Kidney epithelial cell (primary cell): Measurements from ENCODE around the gene GGNBP2. TPM values are rescaled to one million over a fixed set of nuclear protein-coding genes. Genes with fewer than 3 reads are reported as not detected.

Experiments used
- DNase-seq: peaks from one replicate; pipeline ENCODE4 v3.0.0-alpha.2; 2010; ENCODE audit warnings: low read depth
- H3K27me3 ChIP-seq: 2 replicates; pipeline ENCODE4 v1.6.0; 2011; ENCODE audit warnings: low read length; ENCODE audit not compliant: control insufficient read depth, insufficient read depth
- H3K36me3 ChIP-seq: 2 replicates; pipeline ENCODE4 v1.5.1; 2011; ENCODE audit warnings: low read length; ENCODE audit not compliant: control insufficient read depth, insufficient read depth
- H3K4me3 ChIP-seq: 2 replicates; pipeline ENCODE4 v1.5.1; 2011; ENCODE audit warnings: low read depth, mild to moderate bottlenecking, control low read depth, low read length
- total RNA-seq: library from RNA; depleted of rRNA; stranded (reverse); fragments of >200 nt; gene quantifications from 2 replicates; pipeline ENCODE4 v1.2.3, GENCODE V29; 2015
- TF ChIP-seq, protein P1 (sequence below): IDR thresholded peaks from 2 replicates; pipeline ENCODE4 v1.5.1; 2011; ENCODE audit warnings: mild to moderate bottlenecking, moderate library complexity, low read length, control low read depth, inconsistent platforms; ENCODE audit not compliant: insufficient read depth, poor library complexity, severe bottlenecking

GGNBP2 gene
- total RNA-seq, 1 donor from 2014 or later = 38.2 TPM

DNA sequence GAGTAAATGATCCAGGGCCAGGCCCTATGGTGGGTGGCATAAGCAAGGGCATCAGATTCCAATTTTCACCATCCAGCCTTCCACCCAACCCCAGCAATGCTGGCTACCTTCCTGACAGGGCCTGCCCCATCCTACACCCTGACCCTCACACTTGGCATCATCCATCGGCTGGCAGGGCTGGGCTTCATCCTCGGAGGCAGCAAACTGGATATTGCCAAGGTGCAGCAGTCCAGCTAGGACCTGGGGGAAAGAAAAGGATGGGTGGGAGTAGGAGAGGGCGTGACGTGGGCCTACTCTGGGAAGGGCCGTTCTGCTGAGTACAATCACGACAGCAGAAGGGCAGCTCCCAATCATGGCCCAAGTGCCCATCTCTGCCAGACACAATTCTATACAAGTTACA, 33.5 kb upstream of the GGNBP2 start:
- no peaks in the 10 kb centered on the region for H3K27me3 ChIP-seq
- TF ChIP-seq, protein P1, sequence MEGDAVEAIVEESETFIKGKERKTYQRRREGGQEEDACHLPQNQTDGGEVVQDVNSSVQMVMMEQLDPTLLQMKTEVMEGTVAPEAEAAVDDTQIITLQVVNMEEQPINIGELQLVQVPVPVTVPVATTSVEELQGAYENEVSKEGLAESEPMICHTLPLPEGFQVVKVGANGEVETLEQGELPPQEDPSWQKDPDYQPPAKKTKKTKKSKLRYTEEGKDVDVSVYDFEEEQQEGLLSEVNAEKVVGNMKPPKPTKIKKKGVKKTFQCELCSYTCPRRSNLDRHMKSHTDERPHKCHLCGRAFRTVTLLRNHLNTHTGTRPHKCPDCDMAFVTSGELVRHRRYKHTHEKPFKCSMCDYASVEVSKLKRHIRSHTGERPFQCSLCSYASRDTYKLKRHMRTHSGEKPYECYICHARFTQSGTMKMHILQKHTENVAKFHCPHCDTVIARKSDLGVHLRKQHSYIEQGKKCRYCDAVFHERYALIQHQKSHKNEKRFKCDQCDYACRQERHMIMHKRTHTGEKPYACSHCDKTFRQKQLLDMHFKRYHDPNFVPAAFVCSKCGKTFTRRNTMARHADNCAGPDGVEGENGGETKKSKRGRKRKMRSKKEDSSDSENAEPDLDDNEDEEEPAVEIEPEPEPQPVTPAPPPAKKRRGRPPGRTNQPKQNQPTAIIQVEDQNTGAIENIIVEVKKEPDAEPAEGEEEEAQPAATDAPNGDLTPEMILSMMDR = no peak
- H3K4me3 ChIP-seq = no peak overlapping the region
- DNase-seq = no peak
- peaks cover 2% of the 10 kb centered on the region for H3K36me3 ChIP-seq

DNA sequence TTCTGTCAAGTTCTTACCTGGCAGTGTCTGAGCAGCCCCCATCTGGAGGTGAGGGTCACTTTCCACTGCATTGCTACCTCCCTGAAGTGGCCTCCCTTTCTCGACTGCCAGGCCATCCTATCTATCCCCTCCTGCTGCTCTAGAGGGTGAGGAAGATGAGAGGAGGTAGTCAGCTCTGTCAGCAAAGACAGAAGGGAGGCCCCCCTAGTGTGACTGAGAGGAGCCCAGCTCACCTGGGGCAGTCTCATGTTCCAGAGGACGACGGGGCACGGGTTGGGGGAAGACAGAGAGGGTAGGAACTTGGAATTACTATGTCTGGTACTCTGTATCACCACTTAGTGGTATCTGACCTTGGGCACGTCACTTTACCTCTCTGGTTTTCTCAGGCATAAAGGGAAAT, 32.1 kb upstream of the GGNBP2 start:
- TF ChIP-seq, protein P1 = no peak
- Histone ChIP-seq H3K4me3 (no peak overlapping the region), H3K36me3 (peaks cover 1% of the 10 kb centered on the region), H3K27me3 (no peaks in the 10 kb centered on the region)
- DNase-seq = no peak

DNA sequence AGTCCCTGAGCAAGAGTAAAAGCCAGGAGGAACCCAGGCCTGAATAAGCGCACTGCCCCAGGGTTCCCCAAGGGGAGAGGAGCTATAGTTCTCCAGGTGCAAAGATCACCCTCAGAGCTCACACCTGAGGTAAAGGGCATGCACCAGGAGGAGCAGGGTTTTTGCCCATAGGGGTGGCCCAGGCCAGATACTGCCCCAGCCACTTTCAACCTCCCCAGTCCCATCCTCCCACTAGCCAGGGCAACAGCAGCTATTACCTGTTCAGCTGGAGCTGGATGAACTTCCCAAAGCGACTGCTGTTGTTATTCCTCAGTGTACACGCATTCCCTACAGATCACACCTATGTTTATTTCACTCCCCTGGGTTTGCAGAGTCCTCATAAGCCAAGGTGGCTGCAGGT, 29.9 kb upstream of the GGNBP2 start:
- DNase-seq = no peak
- TF ChIP-seq, protein P1 = no peak
- no peak overlapping the region for H3K4me3 ChIP-seq
- no peaks in the 10 kb centered on the region for H3K27me3 ChIP-seq
- H3K36me3 ChIP-seq = no peaks in the 10 kb centered on the region

DNA sequence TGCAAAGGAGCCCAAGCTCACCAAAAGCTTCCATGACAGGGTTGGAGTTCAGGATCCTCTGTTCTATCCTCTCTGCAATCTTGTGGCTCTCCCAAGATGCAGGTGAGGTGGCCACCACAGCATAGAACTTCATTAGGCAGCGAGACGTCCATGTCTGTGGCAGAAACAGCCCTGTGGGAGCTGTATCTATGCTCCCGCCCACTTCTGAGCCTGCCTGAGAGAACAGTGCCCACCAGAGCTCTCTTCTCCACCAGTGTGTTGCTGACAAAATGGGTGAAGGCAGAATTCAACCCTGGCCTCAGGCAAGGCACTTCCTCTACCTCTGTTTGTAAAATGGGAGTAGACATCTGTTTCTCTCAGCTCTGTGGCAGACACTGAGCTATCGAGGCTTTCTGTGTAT, 28.9 kb upstream of the GGNBP2 start:
- Histone ChIP-seq H3K27me3 (no peaks in the 10 kb centered on the region), H3K36me3 (no peaks in the 10 kb centered on the region), H3K4me3 (no peak overlapping the region)
- TF ChIP-seq, protein P1 = no peak
- DNase-seq = no peak

DNA sequence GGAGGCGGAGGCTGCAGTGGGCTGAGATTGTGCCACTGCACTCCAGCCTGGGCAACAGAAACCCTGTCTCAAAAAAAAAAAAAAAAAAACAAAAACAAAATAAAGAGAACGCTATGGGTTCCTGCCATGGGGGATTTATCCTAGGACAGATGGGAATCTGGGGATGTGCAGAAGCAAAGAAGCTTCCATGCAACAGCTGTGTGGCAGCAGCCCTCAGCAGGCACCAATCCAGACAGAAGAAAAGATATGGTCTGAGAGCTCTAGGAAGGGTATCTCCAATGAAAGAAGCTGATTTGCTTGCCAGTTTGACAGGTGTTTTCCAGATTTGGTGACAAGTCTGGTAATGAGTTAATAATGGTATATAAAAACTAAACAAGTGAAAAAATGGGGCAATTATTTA, 21.6 kb upstream of the GGNBP2 start:
- TF ChIP-seq, protein P1 = no peak
- Histone ChIP-seq H3K4me3 (no peak overlapping the region), H3K36me3 (peaks cover 10% of the 10 kb centered on the region), H3K27me3 (no peaks in the 10 kb centered on the region)
- no peak for DNase-seq

DNA sequence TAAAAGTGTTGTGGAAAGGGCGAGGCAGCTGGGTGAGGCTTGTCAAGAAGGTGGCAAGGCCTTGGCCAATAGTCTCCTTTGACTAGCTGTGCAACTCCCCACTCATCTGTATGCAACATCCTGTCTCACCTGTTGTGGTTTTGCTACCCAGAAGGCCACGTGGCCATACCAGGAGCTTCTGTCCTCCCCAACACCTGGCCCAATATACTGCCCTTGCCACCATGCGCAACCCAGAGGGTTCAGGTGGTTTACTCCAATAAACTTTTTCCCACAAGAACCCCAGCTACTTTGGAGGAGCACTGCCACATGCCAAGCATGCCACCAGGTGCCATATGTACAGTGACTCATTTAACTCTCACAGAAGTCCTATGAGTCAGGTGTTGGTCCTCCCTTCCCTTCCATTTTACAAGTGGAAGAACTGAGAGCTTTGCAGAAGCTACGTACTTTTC, 20.3 kb upstream of the GGNBP2 start:
- no peak for DNase-seq
- TF ChIP-seq, protein P1 = no peak
- H3K27me3 ChIP-seq = no peaks in the 10 kb centered on the region
- H3K4me3 ChIP-seq = no peak overlapping the region
- peaks cover 10% of the 10 kb centered on the region for H3K36me3 ChIP-seq
